ENCODE results near the gene CLEC12A.

- TF ChIP-seq POLR2A (IDR thresholded peaks at IDR 0.05) (no peak), CTCF (IDR thresholded peaks at IDR 0.05 in 8 of 11, conservative IDR thresholded peaks at IDR 0.05 in 3 of 11) (no peak), POLR2AphosphoS5 (IDR thresholded peaks at IDR 0.05) (no peak)
Observed at GRCh38 chr12:9941838-9942237, 29.4 kb upstream of the CLEC12A start.
